GM21360 (cell line): Measurements from ENCODE around the gene SGMS1.
A peak's percentile ranks its signal among the peaks of the same experiment; 100 is the strongest.
"Not testable (repeated sequence)": the region's sequence is repeated elsewhere in the genome, so short reads cannot be mapped to it uniquely, and the experiment has no call there.

Source experiments
- ATAC-seq: cut with Tn5 transposase; IDR thresholded peaks from one replicate; pipeline ENCODE4 v1.9.1; 2021; ENCODE audit warnings: mild to moderate bottlenecking, moderate library complexity; ENCODE audit not compliant: unreplicated experiment

The SGMS1 gene

GRCh38 chr10:50623663-50624412 is at the start of gene SGMS1:
TSS of gene SGMS1 (minus strand) at chr10:50623956. CDS start at chr10:50344114, 279,842 bp downstream.
- peak; percentile 31 for ATAC-seq

GRCh38 chr10:50672152-50672551 is 48.4 kb upstream of the SGMS1 start:
- not testable (repeated sequence) for ATAC-seq

GRCh38 chr10:50671645-50672044 is 47.9 kb upstream of the SGMS1 start:
- ATAC-seq: not testable (repeated sequence)

- not testable (repeated sequence) for ATAC-seq
These were observed 46.2 kb upstream of the SGMS1 start for GRCh38 chr10:50669957-50670356.

- not testable (repeated sequence) for ATAC-seq
These were observed 43.6 kb upstream of the SGMS1 start for GRCh38 chr10:50667353-50667752.

GRCh38 chr10:50662420-50662819 is 38.7 kb upstream of the SGMS1 start:
- not testable (repeated sequence) for ATAC-seq

- ATAC-seq: not testable (repeated sequence)
These were observed 37.8 kb upstream of the SGMS1 start for GRCh38 chr10:50661563-50661962.

- ATAC-seq: peak; percentile 99
These were observed 36.3 kb upstream of the SGMS1 start for GRCh38 chr10:50659865-50660730.

GRCh38 chr10:50659016-50659864 is 35.5 kb upstream of the SGMS1 start:
- ATAC-seq: not testable (repeated sequence)

- ATAC-seq: no peak
These were observed 34.4 kb upstream of the SGMS1 start for GRCh38 chr10:50658165-50658564.

- no peak for ATAC-seq
These were observed 30.0 kb upstream of the SGMS1 start for GRCh38 chr10:50653758-50654157.

GRCh38 chr10:50653142-50653541 is 29.4 kb upstream of the SGMS1 start:
- ATAC-seq: no peak

- ATAC-seq: no peak
These were observed 28.1 kb upstream of the SGMS1 start for GRCh38 chr10:50651808-50652207.

- no peak for ATAC-seq
These were observed 26.7 kb upstream of the SGMS1 start for GRCh38 chr10:50650481-50650880.

- no peak for ATAC-seq
These were observed 25.1 kb upstream of the SGMS1 start for GRCh38 chr10:50648935-50649227.

GRCh38 chr10:50648089-50648934 is 24.6 kb upstream of the SGMS1 start:
- ATAC-seq: peak; percentile 49

- not testable (repeated sequence) for ATAC-seq
These were observed 23.6 kb upstream of the SGMS1 start for GRCh38 chr10:50647350-50647749.

- ATAC-seq: no peak
These were observed 21.5 kb upstream of the SGMS1 start for GRCh38 chr10:50645236-50645635.

- ATAC-seq: no peak
These were observed 17.9 kb upstream of the SGMS1 start for GRCh38 chr10:50641626-50642025.

- ATAC-seq: no peak
These were observed 16.5 kb upstream of the SGMS1 start for GRCh38 chr10:50640238-50640637.
